OCI-LY3 (cell line): ENCODE results near the gene RERE.

Source experiments
- H2AFZ ChIP-seq: fragments of 200-600, 300-600 bp; shearing (Covaris generic); 2 replicates; pipeline ENCODE4 v1.6.0; 2014; ENCODE audit warnings: antibody characterized with exemption, low read depth, low read length
- H3K27ac ChIP-seq: fragments of 200-600, 300-600 bp; sonication (generic); 2 replicates; pipeline ENCODE4 v1.5.1; 2014; ENCODE audit warnings: mild to moderate bottlenecking, low read length, moderate library complexity, mixed read lengths
- H3K27me3 ChIP-seq: fragments of 200-600, 300-600 bp; sonication (generic); 2 replicates; pipeline ENCODE4 v1.6.1; 2014; ENCODE audit warnings: low read depth, low read length, mixed read lengths
- H3K36me3 ChIP-seq: fragments of 200-600, 300-600 bp; sonication (generic); replicated peaks from 2 replicates; pipeline ENCODE3; 2014; ENCODE audit warnings: low read depth, low read length, mixed read lengths
- H3K4me1 ChIP-seq: fragments of 300-600, 200-600 bp; sonication (generic); 2 replicates; pipeline ENCODE4 v1.6.1; 2014; ENCODE audit warnings: low read length, mixed read lengths
- H3K4me2 ChIP-seq: fragments of 200-600, 300-600 bp; sonication (generic); 2 replicates; pipeline ENCODE4 v1.6.1; 2014; ENCODE audit warnings: low read length, mixed read lengths
- H3K4me3 ChIP-seq: fragments of 300-600, 200-600 bp; sonication (generic); 2 replicates; pipeline ENCODE4 v1.5.1; 2014; ENCODE audit warnings: antibody characterized with exemption, mild to moderate bottlenecking, low read length, moderate library complexity
- H3K79me2 ChIP-seq: fragments of 300-600, 200-600 bp; shearing (Covaris generic); 2 replicates; pipeline ENCODE4 v1.6.1; 2014; ENCODE audit warnings: mild to moderate bottlenecking, low read length, mixed read lengths
- H3K9ac ChIP-seq: fragments of 300-600, 200-600 bp; shearing (Covaris generic); 2 replicates; pipeline ENCODE4 v1.6.0; 2014; ENCODE audit warnings: mild to moderate bottlenecking, low read length, moderate library complexity
- H3K9me3 ChIP-seq: fragments of 200-600, 300-600 bp; shearing (Covaris generic); 2 replicates; pipeline ENCODE4 v1.6.1; 2014; ENCODE audit warnings: low read length, mixed read lengths; ENCODE audit not compliant: insufficient read depth
- H4K20me1 ChIP-seq: fragments of 200-600, 300-600 bp; sonication (generic); 2 replicates; pipeline ENCODE4 v1.6.1; 2016; ENCODE audit warnings: low read length, mixed read lengths; ENCODE audit not compliant: insufficient read depth
- EZH2phosphoT487 ChIP-seq: fragments of 200-600 bp; shearing (Covaris generic); IDR thresholded peaks from 2 replicates; pipeline ENCODE4 v1.6.1; 2018; ENCODE audit warnings: antibody characterized with exemption, mixed run types, low read depth
- TF ChIP-seq, protein P1 (sequence below): fragments of 200-600, 300-600 bp; sonication (generic); IDR thresholded peaks from 2 replicates; pipeline ENCODE4 v1.5.1; 2014; ENCODE audit warnings: antibody characterized with exemption, low read length, low read depth

The RERE gene

DNA sequence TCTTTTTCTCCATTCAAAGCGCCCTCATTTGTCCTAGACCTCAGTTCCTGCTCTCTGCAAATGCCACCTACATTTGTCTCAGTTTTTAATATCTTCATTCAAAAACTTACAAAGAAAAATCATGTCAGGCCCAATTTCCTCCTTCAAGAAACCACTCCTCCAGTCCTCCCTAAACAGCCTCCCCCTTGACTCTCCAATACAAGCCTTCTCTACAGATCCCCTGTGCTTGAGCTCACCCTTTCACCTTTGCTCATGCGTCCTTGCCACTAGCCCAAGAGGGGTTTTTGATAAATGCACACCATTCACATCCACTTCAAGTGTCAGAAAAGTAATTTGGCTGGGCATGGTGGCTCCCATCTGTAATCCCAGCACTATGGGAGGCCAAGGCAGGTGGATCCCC lies 140.6 kb downstream of the RERE start:
- H3K4me1 ChIP-seq: peaks cover 35% of the 10 kb centered on the region
- no peak for TF ChIP-seq EZH2phosphoT487
- TF ChIP-seq, protein P1, sequence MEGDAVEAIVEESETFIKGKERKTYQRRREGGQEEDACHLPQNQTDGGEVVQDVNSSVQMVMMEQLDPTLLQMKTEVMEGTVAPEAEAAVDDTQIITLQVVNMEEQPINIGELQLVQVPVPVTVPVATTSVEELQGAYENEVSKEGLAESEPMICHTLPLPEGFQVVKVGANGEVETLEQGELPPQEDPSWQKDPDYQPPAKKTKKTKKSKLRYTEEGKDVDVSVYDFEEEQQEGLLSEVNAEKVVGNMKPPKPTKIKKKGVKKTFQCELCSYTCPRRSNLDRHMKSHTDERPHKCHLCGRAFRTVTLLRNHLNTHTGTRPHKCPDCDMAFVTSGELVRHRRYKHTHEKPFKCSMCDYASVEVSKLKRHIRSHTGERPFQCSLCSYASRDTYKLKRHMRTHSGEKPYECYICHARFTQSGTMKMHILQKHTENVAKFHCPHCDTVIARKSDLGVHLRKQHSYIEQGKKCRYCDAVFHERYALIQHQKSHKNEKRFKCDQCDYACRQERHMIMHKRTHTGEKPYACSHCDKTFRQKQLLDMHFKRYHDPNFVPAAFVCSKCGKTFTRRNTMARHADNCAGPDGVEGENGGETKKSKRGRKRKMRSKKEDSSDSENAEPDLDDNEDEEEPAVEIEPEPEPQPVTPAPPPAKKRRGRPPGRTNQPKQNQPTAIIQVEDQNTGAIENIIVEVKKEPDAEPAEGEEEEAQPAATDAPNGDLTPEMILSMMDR: no peak
- H3K36me3 ChIP-seq: no peaks in the 10 kb centered on the region
- no peaks in the 10 kb centered on the region for H3K9me3 ChIP-seq
- no peak overlapping the region for H3K4me2 ChIP-seq
- no peak overlapping the region for H2AFZ ChIP-seq
- no peak overlapping the region for H3K9ac ChIP-seq
- H3K79me2 ChIP-seq: peaks cover 47% of the 10 kb centered on the region
- H4K20me1 ChIP-seq: peaks cover 21% of the 10 kb centered on the region
- H3K27ac ChIP-seq: no peak overlapping the region
- no peaks in the 10 kb centered on the region for H3K27me3 ChIP-seq
- H3K4me3 ChIP-seq: no peak overlapping the region

DNA sequence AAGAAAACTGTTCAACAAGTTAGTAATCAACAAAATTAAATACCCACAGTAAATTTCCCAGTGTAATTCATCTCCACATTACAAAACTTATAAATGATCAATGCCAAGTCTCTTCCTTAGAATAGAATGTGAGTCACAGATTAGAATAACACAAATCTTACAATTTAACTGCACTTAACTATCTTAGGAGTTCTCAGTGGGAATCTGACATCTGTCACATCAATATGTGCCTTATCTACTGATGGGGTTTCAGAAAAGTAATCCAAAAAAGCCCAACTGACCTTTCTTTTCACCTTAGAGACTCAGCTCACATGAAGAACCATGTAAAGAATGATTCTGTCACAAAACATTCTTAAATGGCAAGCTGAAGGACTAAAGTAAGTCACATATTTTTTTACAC lies 141.4 kb downstream of the RERE start:
- no peak overlapping the region for H3K4me2 ChIP-seq
- no peak overlapping the region for H2AFZ ChIP-seq
- no peak overlapping the region for H3K27ac ChIP-seq
- H4K20me1 ChIP-seq: peaks cover 20% of the 10 kb centered on the region
- no peak overlapping the region for H3K4me3 ChIP-seq
- H3K79me2 ChIP-seq: peaks cover 45% of the 10 kb centered on the region
- H3K9ac ChIP-seq: no peak overlapping the region
- no peaks in the 10 kb centered on the region for H3K36me3 ChIP-seq
- TF ChIP-seq, protein P1: no peak
- TF ChIP-seq EZH2phosphoT487: no peak
- H3K9me3 ChIP-seq: no peaks in the 10 kb centered on the region
- H3K27me3 ChIP-seq: no peaks in the 10 kb centered on the region
- peaks cover 33% of the 10 kb centered on the region for H3K4me1 ChIP-seq

DNA sequence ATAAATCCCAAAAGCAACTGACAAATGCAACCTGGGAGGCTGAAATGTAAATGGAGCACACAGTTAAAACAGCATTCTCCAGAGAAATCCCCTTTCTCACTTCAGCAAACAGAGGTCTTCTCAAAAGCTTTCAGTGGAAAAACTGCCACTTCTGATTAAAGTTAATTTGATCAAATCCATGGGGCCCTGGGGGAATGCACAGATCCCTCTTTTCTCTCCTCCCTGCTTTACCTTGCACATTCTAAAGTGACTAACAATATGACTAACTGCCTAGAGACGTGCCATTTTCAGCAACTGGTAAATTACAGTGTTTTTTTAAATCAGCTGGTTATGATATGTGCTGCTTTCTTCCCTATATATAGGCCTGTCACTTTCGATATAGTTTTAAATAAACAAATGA lies 142.5 kb downstream of the RERE start:
- peaks cover 45% of the 10 kb centered on the region for H3K79me2 ChIP-seq
- H3K4me2 ChIP-seq: no peak overlapping the region
- H3K36me3 ChIP-seq: no peaks in the 10 kb centered on the region
- H3K4me3 ChIP-seq: no peak overlapping the region
- H4K20me1 ChIP-seq: peaks cover 22% of the 10 kb centered on the region
- H2AFZ ChIP-seq: no peak overlapping the region
- H3K9me3 ChIP-seq: no peaks in the 10 kb centered on the region
- peaks cover 35% of the 10 kb centered on the region for H3K4me1 ChIP-seq
- H3K9ac ChIP-seq: no peak overlapping the region
- no peaks in the 10 kb centered on the region for H3K27me3 ChIP-seq
- TF ChIP-seq EZH2phosphoT487: no peak
- TF ChIP-seq, protein P1: no peak
- H3K27ac ChIP-seq: no peak overlapping the region

DNA sequence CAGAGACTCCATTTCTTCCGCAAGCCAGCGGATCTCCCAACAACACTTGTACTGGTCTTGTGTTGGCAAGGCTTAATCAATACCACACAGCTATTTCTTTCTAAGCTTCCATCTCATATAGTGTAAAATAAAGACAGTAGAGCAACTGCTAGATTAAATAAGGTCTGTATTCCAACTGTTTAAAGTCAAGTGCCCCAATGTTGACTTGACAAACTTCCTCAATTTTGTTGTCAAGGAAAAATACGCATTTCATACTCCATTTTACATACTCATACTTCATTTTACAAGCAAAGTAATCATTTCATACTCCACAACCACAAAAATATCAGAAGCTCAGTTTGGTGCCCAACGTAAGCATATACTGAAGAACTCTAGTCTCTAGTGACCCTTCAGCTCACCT lies 143.0 kb downstream of the RERE start:
- Histone ChIP-seq H3K4me2 (no peak overlapping the region), H3K79me2 (peaks cover 44% of the 10 kb centered on the region), H3K4me3 (no peak overlapping the region), H2AFZ (no peak overlapping the region), H3K4me1 (peaks cover 35% of the 10 kb centered on the region), H3K9ac (no peak overlapping the region), H4K20me1 (peaks cover 18% of the 10 kb centered on the region), H3K27ac (no peak overlapping the region), H3K27me3 (no peaks in the 10 kb centered on the region), H3K9me3 (no peaks in the 10 kb centered on the region), H3K36me3 (no peaks in the 10 kb centered on the region)
- TF ChIP-seq, protein P1: no peak
- no peak for TF ChIP-seq EZH2phosphoT487
